HS-27A (cell line): ENCODE data around the gene SSH2.
"Not testable (repeated sequence)": the region's sequence is repeated elsewhere in the genome, so short reads cannot be mapped to it uniquely, and the experiment has no call there.

Experiments used
- DNase-seq: peaks from one replicate; pipeline ENCODE4 v3.0.0-alpha.2; 2012; ENCODE audit warnings: low read depth, missing footprints

SSH2 gene

DNA sequence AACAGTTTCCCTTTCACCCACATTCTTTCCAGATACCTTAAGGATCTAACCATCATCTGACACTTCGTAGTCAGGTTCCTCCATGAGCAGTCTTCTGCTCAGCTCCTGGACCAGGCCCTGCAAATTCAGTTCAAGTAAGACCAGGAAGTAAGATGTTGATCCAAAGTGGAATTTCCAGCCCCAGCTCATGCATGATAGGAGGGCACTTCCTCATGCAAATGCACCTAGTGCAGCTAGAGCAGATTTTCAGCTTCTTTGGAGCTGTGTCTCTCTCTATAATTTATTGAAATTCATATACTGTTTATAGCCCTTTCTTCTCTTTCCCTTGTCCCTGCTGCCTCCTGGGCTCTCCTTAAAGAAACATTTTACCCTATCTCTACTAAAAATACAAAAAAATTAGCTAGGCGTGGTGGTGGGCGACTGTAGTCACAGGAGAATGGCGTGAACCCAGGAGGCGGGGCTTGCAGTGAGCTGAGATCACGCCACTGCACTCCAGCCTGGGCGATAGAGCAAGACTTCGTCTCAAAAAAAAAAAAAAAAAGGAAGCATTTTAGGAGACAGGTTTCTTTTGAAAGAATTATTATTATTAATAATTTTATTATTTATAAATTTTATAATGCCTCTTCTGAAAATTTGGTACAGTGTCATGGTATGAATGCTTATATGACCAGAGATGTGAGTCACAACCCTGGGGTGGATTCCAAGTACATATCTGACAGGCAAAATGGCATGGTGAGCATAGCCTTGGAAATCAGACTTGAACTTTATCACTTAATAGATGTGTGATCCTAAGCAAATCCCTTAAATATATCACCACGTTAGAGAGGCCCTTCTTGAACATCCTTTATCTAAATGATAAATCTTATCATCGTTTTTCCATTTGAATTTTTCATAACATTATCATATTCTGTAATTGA is 94.3 kb downstream of the SSH2 start:
- DNase-seq: no peak

GRCh38 chr17:29833801-29834200 is 96.2 kb downstream of the SSH2 start:
- DNase-seq: no peak

GRCh38 chr17:29828676-29829284 is 101.2 kb downstream of the SSH2 start:
- DNase-seq: no peak

DNA sequence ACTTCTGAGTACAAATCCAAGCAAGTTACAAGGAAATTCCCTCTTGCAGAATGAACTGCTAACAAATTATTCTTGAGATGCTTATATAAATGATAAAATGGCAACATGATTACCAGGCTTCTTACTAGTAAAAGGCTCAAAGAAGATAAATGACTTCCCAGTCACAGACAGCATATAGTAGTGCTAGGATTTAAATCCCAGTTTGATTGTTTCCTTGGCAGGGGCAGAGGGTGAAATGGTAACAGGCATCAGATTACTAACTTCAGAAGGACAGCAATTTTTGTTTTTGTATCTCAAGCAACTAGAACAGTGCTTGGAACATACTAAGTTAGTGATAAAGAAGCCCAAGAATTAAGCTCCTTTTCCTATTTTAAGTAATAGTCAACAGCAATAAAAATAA is 102.8 kb downstream of the SSH2 start:
- no peak for DNase-seq

GRCh38 chr17:29826114-29826692 is 103.8 kb downstream of the SSH2 start:
- DNase-seq: no peak

- no peak for DNase-seq
Observed at GRCh38 chr17:29825604-29826003, 104.4 kb downstream of the SSH2 start.

GRCh38 chr17:29821897-29822296 is 108.1 kb downstream of the SSH2 start:
- DNase-seq: no peak

DNA sequence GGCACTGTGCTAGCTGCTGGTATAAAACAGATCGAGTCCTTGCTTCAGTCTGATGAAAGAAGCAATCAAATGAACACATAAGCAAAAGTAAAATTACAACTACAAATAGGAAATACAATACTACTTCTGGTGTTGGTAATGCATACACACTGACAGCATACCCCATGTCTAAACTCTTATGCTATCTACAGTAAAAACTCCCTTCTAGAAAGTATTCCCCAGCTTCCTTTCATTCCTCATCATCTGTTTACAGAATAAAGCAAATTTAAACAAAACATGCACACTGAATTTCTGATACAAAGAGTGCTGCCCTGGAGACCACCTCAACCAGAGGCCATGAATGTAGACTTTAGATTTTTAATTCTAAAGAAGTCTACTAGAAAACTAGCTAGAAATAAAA is 109.6 kb downstream of the SSH2 start:
- no peak for DNase-seq

- DNase-seq: no peak
Observed at GRCh38 chr17:29807520-29808361, 122.3 kb downstream of the SSH2 start.

DNA sequence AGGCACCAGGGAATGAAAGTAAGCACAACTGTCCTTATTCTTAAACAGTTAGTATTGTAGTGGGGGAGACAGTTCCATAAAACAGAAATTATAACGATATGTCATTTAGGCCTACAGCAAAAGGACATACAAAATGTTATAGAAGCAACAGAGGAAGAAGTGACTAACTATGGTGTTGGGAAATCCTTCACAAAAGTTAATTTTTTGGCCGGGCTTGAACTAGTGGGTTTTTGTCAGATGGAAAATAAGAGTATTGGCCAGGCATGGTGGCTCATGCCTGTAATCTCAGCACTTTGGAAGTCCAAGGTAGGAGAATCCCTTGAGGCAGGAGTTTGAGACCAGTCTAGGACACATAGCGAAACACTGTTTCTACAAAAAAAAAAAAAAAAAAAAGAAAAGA is 127.8 kb downstream of the SSH2 start:
- no peak for DNase-seq

- DNase-seq: no peak
Observed at GRCh38 chr17:29800457-29800856, 129.6 kb downstream of the SSH2 start.

DNA sequence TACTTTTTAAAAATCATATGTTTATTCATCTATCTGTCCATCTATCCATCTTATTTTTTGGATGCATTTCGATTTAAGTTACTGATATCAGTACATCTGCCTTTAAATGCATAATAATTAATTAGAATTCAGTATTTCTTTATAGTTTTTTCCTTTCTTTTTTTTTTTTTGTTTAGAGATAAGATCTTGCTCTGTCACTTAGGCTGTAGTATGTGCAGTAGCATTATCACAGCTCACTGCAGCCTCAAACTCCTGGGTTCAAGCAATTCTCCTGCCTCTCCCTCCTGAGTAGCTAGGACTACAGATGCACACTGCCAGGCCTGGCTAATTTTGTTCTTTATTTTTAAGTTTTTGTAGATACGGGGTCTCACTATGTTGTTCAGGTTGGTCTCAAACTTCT is 133.4 kb downstream of the SSH2 start:
- no peak for DNase-seq

- DNase-seq: no peak
Observed at GRCh38 chr17:29793501-29793900, 136.5 kb downstream of the SSH2 start.

DNA sequence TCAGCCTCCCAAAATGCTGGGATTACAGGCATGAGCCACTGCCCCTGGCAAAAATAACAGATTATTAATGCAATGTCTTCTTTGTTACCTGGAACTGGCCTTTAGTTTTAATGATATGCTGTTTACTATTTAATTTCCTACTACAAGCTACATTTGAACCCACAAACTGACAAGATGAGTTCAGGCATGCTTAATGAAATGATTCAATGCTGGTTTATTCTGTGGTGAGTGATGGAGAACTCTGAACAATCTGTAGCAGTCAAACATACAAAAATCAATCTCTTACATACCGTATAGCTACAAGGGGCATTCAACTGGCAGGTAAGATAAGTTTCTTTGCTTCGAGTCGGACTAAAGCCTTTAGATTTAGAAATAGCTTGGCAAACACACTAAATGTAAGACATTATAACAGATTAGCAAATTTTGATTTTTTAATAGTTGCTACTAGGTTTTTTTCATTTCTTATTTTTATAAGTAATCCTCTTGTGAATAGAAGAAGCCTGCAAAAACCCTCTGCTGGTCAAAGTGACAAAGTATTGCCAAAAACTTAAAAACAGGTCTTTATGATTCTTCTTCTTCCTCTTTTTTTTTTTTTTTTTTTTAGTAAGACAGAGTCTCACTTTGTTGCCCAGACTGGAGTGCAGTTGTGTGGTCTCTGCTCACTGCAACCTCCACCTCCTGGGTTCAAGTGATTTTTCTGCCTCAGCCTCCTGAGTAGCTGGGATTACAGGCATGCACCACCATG is 138.5 kb downstream of the SSH2 start:
- DNase-seq: no peak

DNA sequence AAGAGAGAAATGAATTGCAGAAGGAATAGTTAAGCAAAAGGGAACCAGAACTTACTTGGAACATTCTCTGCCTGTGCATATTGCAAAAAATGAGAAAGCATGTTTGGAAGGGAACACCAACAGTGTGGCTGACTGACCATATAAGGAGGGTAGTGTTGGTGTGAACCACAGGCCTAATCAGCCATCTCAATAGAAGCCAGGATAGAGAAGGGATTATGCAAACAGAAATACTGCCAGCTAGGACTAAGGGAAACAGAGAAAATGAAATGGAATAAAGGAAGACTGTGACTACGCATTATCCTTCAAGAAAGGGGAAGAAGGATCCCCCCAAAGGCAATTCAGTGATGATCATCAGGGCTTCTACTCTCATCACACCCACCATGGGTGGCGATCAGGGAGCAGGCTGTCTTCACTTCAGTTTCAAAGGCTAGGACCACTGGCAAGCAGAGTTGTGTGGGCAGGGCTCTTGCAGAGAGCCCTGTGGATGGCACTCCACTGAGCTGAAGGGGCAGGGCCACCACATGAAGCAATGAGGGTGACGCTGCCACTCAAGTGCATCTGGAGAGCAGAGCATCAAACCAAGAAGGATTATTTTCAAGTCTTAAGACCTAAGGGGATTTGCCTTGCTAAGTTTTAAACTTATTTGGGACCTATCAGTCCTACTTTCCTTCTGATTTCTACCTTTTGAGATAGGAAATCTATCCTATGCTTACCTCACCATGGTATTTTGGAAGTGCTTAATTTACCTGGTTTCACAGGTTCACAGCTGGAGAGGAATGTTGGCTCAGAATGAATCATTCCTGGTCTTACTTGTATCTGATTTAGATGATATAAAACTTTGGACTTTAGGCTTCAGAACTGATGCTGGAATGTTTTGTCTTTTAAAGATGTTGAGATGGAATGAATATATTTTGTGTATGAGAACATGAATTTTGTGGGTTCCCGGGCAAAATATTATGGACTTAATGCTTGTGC is 140.5 kb downstream of the SSH2 start:
- no peak for DNase-seq

GRCh38 chr17:29787995-29788394 is 142.0 kb downstream of the SSH2 start:
- DNase-seq: no peak

DNA sequence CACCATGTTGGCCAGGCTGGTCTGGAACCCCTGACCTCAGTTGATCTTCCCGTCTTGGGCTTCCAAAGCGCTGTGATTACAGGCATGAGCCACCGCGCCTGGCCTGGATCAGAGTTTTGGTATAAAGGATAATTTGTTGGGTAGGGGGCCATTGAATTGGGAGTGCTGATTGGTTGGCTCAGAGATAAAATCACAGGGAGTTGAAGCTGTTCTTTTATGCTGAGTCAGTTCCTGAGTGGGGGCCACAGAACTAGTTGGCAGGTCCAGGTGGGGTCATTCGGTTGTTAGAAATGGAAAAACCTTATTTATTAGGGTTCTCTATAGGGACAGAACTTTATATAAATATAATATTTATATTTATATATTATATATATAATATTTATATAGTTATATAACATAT is 147.1 kb downstream of the SSH2 start:
- no peak for DNase-seq

GRCh38 chr17:29779812-29780190 is 150.2 kb downstream of the SSH2 start:
- not testable (repeated sequence) for DNase-seq

DNA sequence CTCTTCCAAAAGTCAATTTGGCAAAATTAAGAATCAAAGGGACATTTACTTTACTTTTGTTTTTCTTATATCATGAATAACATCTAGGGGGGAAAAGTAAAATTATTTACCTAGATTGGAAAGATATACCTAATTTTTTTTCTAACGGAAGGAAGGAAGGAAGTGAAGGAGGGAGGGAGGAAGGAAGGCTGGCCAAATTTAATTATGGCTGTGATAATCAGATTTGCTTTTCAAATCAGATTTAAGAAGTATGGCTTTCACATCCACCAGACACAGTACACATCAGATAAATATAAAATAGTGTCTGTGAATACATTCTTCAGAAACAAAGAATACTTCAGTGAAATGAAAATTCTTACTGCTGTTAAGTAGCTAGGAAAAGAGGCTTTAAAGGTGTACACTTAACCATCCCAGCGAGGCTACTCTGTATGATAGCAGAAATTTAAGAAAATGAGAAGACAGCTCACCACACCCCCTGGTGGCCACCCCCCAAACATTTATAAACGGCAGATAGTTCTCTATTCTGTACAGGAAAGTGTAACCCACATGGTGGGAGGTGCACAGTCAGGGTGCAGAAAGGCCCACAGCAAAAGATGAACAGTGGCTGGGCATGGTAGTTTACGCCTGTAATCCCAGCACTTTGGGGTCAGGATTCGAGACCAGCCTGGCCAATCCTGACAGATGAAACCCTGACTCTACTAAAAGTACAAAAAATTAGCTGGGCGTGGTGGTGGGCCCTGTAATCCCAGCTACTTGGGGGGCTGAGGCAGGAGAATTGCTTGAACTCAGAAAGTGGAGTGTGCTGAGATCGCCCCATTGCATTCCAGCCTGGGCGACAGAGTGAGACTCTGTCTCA is 150.8 kb downstream of the SSH2 start:
- no peak for DNase-seq
